ENCODE measurements around the gene SETDB2. TPM values are rescaled to one million over a fixed set of nuclear protein-coding genes. Genes with fewer than 3 reads are reported as not detected.

SETDB2 gene
- total and polyA plus RNA-seq, 4 donors, result 1.9 to 6.2 (median 4.9) TPM

DNA sequence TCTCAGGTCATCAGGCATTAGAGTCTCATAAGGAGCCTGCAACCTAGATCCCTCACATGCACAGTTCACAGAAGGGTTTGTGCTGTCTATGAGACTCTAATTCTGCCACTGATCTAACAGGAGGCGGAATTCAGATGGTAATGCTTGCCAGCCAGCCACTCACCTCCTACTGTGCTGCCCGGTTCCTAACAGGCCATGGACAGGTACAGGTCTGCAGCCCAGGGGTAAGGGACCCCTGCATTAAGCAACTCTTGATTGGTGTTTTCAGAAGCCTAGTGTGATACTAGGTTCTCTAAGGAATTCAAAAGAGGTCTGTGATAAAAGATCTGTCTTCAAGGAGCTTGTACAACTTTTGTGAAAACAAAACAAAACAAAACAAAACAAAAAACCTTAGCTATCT, 31.3 kb upstream of the SETDB2 start (continued):
- TF ChIP-seq, protein P1, sequence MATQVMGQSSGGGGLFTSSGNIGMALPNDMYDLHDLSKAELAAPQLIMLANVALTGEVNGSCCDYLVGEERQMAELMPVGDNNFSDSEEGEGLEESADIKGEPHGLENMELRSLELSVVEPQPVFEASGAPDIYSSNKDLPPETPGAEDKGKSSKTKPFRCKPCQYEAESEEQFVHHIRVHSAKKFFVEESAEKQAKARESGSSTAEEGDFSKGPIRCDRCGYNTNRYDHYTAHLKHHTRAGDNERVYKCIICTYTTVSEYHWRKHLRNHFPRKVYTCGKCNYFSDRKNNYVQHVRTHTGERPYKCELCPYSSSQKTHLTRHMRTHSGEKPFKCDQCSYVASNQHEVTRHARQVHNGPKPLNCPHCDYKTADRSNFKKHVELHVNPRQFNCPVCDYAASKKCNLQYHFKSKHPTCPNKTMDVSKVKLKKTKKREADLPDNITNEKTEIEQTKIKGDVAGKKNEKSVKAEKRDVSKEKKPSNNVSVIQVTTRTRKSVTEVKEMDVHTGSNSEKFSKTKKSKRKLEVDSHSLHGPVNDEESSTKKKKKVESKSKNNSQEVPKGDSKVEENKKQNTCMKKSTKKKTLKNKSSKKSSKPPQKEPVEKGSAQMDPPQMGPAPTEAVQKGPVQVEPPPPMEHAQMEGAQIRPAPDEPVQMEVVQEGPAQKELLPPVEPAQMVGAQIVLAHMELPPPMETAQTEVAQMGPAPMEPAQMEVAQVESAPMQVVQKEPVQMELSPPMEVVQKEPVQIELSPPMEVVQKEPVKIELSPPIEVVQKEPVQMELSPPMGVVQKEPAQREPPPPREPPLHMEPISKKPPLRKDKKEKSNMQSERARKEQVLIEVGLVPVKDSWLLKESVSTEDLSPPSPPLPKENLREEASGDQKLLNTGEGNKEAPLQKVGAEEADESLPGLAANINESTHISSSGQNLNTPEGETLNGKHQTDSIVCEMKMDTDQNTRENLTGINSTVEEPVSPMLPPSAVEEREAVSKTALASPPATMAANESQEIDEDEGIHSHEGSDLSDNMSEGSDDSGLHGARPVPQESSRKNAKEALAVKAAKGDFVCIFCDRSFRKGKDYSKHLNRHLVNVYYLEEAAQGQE (IDR thresholded peaks at IDR 0.05), result no peak

DNA sequence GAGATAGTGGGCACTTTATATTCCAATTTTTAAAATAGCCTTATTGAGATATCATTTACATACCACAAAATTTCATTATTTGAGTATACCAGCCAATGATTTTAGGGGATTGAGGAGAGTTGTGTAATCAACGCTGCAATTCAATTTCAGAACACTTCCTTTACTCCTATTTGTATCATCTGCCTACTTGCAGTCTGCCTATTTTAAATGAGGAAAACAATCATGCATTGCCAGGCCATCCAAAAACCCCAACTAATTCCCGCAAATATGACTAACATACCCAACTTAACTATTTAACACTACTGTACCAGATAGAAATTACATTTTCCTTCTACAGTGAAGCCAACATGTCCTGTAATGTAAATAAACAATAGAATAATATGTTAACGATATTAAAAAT, 26.9 kb upstream of the SETDB2 start:
- Histone ChIP-seq H3K4me1 (ENCODE audit: control insufficient read depth in 4 of 4, insufficient read depth in 4 of 4, low read length in 3 of 4) (no peaks in the 10 kb centered on the region), H3K27me3 (ENCODE audit: control insufficient read depth in 4 of 4, insufficient read depth in 4 of 4, low read length in 3 of 4) (no peaks in the 10 kb centered on the region), H3K4me3 (ENCODE audit: low read depth in 1 of 3, low read length in 3 of 3) (no peak overlapping the region), H3K9me3 (ENCODE audit: control insufficient read depth in 4 of 4, low read length in 3 of 4) (no peaks in the 10 kb centered on the region), H3K36me3 (ENCODE audit: control insufficient read depth in 4 of 4, insufficient read depth in 3 of 4, low read depth in 1 of 4, low read length in 3 of 4) (no peaks in the 10 kb centered on the region), H3K9ac (ENCODE audit: low read depth in 1 of 2, low read length in 2 of 2) (no peak overlapping the region), H3K27ac (ENCODE audit: low read depth in 1 of 2, low read length in 2 of 2) (no peak overlapping the region)
- TF ChIP-seq SP1 (IDR thresholded peaks at IDR 0.05), result no peak
- TF ChIP-seq GABPA (IDR thresholded peaks at IDR 0.05 in 1 of 2, conservative IDR thresholded peaks at IDR 0.05 in 1 of 2), result no peak
- TF ChIP-seq HNF4G (IDR thresholded peaks at IDR 0.05), result no peak
- TF ChIP-seq HNF4A (conservative IDR thresholded peaks at IDR 0.05), result no peak
- TF ChIP-seq RAD21 (IDR thresholded peaks at IDR 0.05), result no peak
- TF ChIP-seq, protein P2, sequence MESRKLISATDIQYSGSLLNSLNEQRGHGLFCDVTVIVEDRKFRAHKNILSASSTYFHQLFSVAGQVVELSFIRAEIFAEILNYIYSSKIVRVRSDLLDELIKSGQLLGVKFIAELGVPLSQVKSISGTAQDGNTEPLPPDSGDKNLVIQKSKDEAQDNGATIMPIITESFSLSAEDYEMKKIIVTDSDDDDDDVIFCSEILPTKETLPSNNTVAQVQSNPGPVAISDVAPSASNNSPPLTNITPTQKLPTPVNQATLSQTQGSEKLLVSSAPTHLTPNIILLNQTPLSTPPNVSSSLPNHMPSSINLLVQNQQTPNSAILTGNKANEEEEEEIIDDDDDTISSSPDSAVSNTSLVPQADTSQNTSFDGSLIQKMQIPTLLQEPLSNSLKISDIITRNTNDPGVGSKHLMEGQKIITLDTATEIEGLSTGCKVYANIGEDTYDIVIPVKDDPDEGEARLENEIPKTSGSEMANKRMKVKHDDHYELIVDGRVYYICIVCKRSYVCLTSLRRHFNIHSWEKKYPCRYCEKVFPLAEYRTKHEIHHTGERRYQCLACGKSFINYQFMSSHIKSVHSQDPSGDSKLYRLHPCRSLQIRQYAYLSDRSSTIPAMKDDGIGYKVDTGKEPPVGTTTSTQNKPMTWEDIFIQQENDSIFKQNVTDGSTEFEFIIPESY (IDR thresholded peaks at IDR 0.05), result no peak
- no peak for TF ChIP-seq FOXA2 (IDR thresholded peaks at IDR 0.05)
- 92% methylated on average over 3 of the region's 3 CpGs for WGBS
- DNase-seq (ENCODE audit: low spot score), result no peak

DNA sequence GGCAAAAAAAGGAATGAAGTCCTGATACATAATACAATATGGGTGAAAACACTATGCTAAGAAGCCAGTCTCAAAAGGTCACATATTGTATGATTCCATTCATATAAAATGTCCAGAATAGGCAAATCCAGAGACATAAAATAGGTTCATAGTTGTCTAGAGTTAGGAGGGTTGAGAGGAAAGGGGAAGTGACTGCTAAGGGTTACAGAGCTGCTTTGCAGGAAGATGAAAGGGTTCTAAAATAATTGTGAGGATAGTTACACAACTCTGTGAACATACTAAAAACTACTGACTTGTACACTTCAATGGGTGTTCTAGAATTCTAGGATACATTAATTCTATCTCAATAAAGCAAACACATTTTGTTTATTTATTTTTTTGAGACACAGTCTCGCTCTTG, 25.9 kb upstream of the SETDB2 start:
- Histone ChIP-seq H3K9me3 (ENCODE audit: control insufficient read depth in 4 of 4, low read length in 3 of 4) (no peaks in the 10 kb centered on the region), H3K36me3 (ENCODE audit: control insufficient read depth in 4 of 4, insufficient read depth in 3 of 4, low read depth in 1 of 4, low read length in 3 of 4) (no peaks in the 10 kb centered on the region), H3K4me1 (ENCODE audit: control insufficient read depth in 4 of 4, insufficient read depth in 4 of 4, low read length in 3 of 4) (no peaks in the 10 kb centered on the region), H3K27me3 (ENCODE audit: control insufficient read depth in 4 of 4, insufficient read depth in 4 of 4, low read length in 3 of 4) (no peaks in the 10 kb centered on the region), H3K9ac (ENCODE audit: low read depth in 1 of 2, low read length in 2 of 2) (no peak overlapping the region), H3K4me3 (ENCODE audit: low read depth in 1 of 3, low read length in 3 of 3) (no peak overlapping the region), H3K27ac (ENCODE audit: low read depth in 1 of 2, low read length in 2 of 2) (no peak overlapping the region)
- WGBS, result 84% methylated on average over 1 of the region's 1 CpG
- no peak for TF ChIP-seq SP1 (IDR thresholded peaks at IDR 0.05)
- no peak for TF ChIP-seq FOXA1 (IDR thresholded peaks at IDR 0.05)
- TF ChIP-seq YY1 (IDR thresholded peaks at IDR 0.05), result no peak
- no peak for TF ChIP-seq RXRA (IDR thresholded peaks at IDR 0.05)
- TF ChIP-seq, protein P3, sequence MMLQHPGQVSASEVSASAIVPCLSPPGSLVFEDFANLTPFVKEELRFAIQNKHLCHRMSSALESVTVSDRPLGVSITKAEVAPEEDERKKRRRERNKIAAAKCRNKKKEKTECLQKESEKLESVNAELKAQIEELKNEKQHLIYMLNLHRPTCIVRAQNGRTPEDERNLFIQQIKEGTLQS (IDR thresholded peaks at IDR 0.05), result no peak
- TF ChIP-seq, protein P4, sequence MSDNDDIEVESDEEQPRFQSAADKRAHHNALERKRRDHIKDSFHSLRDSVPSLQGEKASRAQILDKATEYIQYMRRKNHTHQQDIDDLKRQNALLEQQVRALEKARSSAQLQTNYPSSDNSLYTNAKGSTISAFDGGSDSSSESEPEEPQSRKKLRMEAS (IDR thresholded peaks at IDR 0.05), result no peak
- TF ChIP-seq, protein P1 (IDR thresholded peaks at IDR 0.05), result no peak
- no peak for TF ChIP-seq HNF4G (IDR thresholded peaks at IDR 0.05)
- no peak for TF ChIP-seq RAD21 (IDR thresholded peaks at IDR 0.05)
- TF ChIP-seq NR2F2 (IDR thresholded peaks at IDR 0.05), result no peak
- no peak for TF ChIP-seq GABPA (IDR thresholded peaks at IDR 0.05 in 1 of 2, conservative IDR thresholded peaks at IDR 0.05 in 1 of 2)
- no peak for TF ChIP-seq HNF4A (conservative IDR thresholded peaks at IDR 0.05)
- TF ChIP-seq, protein P5, sequence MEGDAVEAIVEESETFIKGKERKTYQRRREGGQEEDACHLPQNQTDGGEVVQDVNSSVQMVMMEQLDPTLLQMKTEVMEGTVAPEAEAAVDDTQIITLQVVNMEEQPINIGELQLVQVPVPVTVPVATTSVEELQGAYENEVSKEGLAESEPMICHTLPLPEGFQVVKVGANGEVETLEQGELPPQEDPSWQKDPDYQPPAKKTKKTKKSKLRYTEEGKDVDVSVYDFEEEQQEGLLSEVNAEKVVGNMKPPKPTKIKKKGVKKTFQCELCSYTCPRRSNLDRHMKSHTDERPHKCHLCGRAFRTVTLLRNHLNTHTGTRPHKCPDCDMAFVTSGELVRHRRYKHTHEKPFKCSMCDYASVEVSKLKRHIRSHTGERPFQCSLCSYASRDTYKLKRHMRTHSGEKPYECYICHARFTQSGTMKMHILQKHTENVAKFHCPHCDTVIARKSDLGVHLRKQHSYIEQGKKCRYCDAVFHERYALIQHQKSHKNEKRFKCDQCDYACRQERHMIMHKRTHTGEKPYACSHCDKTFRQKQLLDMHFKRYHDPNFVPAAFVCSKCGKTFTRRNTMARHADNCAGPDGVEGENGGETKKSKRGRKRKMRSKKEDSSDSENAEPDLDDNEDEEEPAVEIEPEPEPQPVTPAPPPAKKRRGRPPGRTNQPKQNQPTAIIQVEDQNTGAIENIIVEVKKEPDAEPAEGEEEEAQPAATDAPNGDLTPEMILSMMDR (IDR thresholded peaks at IDR 0.05; ENCODE audit: low read depth, low read length, missing input control), result no peak
- DNase-seq (ENCODE audit: low spot score), result no peak

Data from liver (tissue), 9 donors.